ENCODE data around the gene PIN1.
"Not testable (repeated sequence)": the region's sequence is repeated elsewhere in the genome, so short reads cannot be mapped to it uniquely, and the experiment has no call there.

Gene PIN1

DNA sequence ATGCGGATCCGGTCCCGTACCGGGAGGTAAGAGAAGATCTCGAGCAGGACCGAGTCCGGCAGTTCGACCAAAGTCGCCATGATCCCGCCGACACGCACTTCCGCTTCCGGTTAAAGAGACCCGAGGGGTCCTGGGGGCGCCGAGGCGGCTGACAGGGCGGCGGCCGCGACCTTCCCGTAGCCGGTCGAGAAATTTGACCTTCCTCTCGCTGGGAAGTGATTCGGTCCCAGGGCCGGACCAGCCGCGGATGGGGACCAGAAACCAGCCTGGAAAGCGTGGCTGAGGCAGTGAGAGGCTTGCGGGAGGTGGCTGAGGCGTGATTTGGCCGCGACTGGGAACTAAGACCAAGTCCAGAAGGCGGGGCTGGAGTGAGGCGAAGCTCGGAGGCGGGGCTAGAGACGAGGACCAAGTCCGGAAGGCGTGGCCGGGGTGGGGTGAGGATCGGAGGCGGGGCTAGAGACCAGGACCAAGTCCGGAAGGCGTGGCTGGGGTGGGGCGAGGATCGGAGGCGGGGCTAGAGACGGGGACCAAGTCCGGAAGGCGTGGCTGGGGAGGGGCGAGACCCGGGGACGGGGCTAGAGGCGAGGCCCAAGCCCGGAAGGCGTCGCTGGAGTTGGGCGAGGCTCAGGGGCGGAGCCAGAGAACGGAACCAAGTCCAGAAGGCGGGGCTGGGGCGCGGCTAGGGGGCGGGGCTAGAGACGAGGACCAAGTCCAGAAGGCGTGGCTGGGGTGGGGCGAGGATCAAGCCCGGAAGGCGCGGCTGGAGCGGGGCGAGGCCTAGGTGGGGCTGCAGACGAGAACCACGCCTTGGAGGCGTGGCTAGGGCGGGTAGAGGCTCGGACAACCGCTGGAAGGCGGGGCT is 16.2 kb upstream of the PIN1 start, which contains the start of gene FBXL12:
Gene FBXL12 (minus strand): TSS at position 346 of the 862 bp plus-strand sequence. CDS start 266 bp downstream, at position 80.
- in situ Hi-C loops (cut with MboI; ENCODE audit: low sequenced_read_pairs, unreplicated experiment) = no loop called here
- TF ChIP-seq, protein P1, sequence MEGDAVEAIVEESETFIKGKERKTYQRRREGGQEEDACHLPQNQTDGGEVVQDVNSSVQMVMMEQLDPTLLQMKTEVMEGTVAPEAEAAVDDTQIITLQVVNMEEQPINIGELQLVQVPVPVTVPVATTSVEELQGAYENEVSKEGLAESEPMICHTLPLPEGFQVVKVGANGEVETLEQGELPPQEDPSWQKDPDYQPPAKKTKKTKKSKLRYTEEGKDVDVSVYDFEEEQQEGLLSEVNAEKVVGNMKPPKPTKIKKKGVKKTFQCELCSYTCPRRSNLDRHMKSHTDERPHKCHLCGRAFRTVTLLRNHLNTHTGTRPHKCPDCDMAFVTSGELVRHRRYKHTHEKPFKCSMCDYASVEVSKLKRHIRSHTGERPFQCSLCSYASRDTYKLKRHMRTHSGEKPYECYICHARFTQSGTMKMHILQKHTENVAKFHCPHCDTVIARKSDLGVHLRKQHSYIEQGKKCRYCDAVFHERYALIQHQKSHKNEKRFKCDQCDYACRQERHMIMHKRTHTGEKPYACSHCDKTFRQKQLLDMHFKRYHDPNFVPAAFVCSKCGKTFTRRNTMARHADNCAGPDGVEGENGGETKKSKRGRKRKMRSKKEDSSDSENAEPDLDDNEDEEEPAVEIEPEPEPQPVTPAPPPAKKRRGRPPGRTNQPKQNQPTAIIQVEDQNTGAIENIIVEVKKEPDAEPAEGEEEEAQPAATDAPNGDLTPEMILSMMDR (IDR thresholded peaks at IDR 0.05; ENCODE audit: borderline replicate concordance, control extremely low read depth, extremely low read depth, insufficient read depth, missing control alignments) = no peak
- DNase-seq (ENCODE audit: low spot score) = peak; percentile 99

DNA sequence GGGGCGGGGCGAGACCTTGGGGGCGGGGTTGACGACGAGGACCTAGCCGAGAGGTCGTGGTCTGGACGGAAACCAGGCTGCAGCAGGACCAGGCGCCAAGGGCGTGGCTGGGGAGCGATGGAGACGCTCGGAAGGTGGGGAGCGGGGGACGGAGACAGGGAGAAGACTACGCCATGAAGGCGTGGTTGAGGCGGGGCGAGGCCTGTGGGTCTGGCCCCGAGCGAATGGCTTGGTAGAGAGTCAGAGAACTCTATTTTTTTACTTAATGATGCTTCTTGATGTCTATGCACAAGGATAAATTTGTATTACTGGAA is 15.6 kb upstream of the PIN1 start:
- TF ChIP-seq, protein P1 (IDR thresholded peaks at IDR 0.05; ENCODE audit: borderline replicate concordance, control extremely low read depth, extremely low read depth, insufficient read depth, missing control alignments) = no peak
- no peak for DNase-seq (ENCODE audit: low spot score)
- in situ Hi-C loops (cut with MboI; ENCODE audit: low sequenced_read_pairs, unreplicated experiment) = no loop called here

- in situ Hi-C loops (cut with MboI; ENCODE audit: low sequenced_read_pairs, unreplicated experiment) = not testable (repeated sequence)
Measured at GRCh38 chr19:9820034-9820433, 15.1 kb upstream of the PIN1 start.

GRCh38 chr19:9823816-9824215 is 11.3 kb upstream of the PIN1 start:
- TF ChIP-seq, protein P1 (IDR thresholded peaks at IDR 0.05; ENCODE audit: borderline replicate concordance, control extremely low read depth, extremely low read depth, insufficient read depth, missing control alignments) = no peak
- in situ Hi-C loops (cut with MboI; ENCODE audit: low sequenced_read_pairs, unreplicated experiment) = no loop called here
- no peak for DNase-seq (ENCODE audit: low spot score)

More at GRCh38 chr19:9820034-9820433, 15.1 kb upstream of the PIN1 start:
- not testable (repeated sequence) for DNase-seq (ENCODE audit: low spot score)

DNA sequence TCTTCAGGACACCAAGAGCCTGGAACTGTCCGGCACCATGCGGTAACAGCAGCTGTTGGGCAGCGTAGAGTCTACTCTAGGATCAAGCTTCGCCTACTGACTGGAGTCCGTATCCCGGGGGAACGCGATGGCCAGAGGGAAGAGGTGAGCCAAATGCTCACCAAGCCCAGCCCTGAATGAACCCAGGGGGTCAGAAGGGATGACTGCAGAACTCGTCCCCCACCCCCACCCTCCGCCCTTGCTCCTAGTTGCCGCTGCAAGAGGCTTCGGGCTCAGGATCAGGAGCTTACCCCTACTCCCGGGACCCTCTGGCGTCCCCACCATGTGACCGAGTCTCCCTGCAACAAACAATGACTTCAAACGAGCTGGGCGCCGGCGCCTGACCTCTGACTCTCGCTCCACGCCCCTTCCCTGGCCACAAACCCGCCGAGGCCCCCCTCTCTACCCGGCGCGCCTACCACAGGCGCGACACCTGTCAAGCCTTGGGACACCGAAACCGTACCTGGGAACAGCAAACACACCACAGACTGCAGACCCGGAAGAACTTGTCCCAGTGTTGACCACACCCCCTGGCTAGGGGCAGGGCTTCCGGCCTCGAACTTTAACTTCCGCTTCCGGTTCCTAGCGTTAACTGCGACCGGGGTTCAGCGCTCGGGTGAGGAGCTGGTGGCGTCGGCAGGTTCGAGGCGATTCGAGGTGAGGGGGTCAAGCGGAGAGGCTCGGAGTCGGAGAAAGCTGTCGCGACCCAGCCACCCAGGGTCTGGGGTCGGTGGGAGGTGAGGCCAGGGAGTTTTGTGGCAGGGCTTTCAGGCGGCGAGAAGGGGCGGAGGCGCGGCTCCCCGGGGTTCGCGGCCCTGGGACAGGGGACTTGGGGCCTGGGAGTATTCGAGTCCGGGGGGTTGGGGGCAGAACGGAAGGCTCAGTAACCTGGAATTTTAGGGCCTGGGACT is 7.6 kb upstream of the PIN1 start, which contains the start of gene UBL5:
Gene UBL5 (plus strand): TSS at position 630 of the 950 bp plus-strand sequence. CDS start 420 bp downstream, outside the sequence.
- TF ChIP-seq, protein P1 (IDR thresholded peaks at IDR 0.05; ENCODE audit: borderline replicate concordance, control extremely low read depth, extremely low read depth, insufficient read depth, missing control alignments) = no peak
- DNase-seq (ENCODE audit: low spot score) = peak; percentile 95
- in situ Hi-C loops (cut with MboI; ENCODE audit: low sequenced_read_pairs, unreplicated experiment) = no loop called here

DNA sequence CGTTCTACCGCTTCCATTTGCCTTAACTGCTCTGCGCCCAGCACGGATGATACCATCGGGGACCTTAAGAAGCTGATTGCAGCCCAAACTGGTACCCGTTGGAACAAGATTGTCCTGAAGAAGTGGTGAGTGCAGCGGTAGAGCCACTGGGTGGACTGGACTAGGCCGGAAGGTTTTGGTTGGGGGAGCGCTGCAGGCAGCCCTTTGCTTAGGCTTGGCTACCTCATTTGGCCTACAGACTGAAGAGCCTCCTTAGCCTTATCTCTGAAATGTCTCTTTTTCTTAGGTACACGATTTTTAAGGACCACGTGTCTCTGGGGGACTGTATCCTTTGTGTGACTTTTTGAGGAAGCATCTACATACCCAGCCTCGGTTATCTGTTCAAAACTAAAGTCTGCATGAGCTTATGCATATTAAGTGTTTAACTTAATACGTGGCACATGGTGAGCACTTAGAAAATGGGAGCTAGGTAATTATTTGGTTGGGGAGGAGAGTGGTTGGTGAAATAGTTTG is 6.5 kb upstream of the PIN1 start:
- in situ Hi-C loops (cut with MboI; ENCODE audit: low sequenced_read_pairs, unreplicated experiment) = no loop called here
- DNase-seq (ENCODE audit: low spot score) = no peak
- TF ChIP-seq, protein P1 (IDR thresholded peaks at IDR 0.05; ENCODE audit: borderline replicate concordance, control extremely low read depth, extremely low read depth, insufficient read depth, missing control alignments) = no peak

Measured in GM13976 (cell line).